Chondrocyte (in vitro differentiated cells): ENCODE data around the gene UNKL. TPM values are rescaled to one million over a fixed set of nuclear protein-coding genes. Genes with fewer than 3 reads are reported as not detected.
A peak's percentile ranks its signal among the peaks of the same experiment; 100 is the strongest.

Experiments
- DNase-seq: peaks from one replicate; pipeline ENCODE4 v3.0.0; 2021; ENCODE audit warnings: mixed read lengths, low spot score
- H3K27ac Mint-ChIP-seq: one replicate; pipeline ENCODE4 v1.8.0; 2021; ENCODE audit warnings: mild to moderate bottlenecking, moderate library complexity, mixed read lengths; ENCODE audit not compliant: unreplicated experiment
- H3K27me3 Mint-ChIP-seq: 2 replicates; pipeline ENCODE4 v1.8.0; 2021; ENCODE audit warnings: low read depth, mixed read lengths
- H3K36me3 Mint-ChIP-seq: 2 replicates; pipeline ENCODE4 v1.8.0; 2021; ENCODE audit warnings: low read depth, mixed read lengths
- H3K4me1 Mint-ChIP-seq: 2 replicates; pipeline ENCODE4 v1.8.0; 2021; ENCODE audit warnings: low read depth, mild to moderate bottlenecking, mixed read lengths
- H3K4me3 Mint-ChIP-seq: one replicate; pipeline ENCODE4 v1.8.0; 2021; ENCODE audit warnings: mild to moderate bottlenecking, moderate library complexity, mixed read lengths; ENCODE audit not compliant: unreplicated experiment
- H3K9me3 Mint-ChIP-seq: 2 replicates; pipeline ENCODE4 v1.8.0; 2021; ENCODE audit warnings: low read depth, mixed read lengths
- total RNA-seq: library from RNA; stranded (reverse); gene quantifications from 3 replicates; pipeline ENCODE4 v1.2.1, GENCODE V29; 2021
- TF ChIP-seq, protein P1 (sequence below): fragments of 200-600 bp; sonication (generic); IDR thresholded peaks from 2 replicates; pipeline ENCODE4 v1.5.0; 2021; ENCODE audit warnings: antibody characterized with exemption, mild to moderate bottlenecking, moderate library complexity

UNKL gene
- total RNA-seq, 1 donor from 2014 or later, result 12.6 TPM

DNA sequence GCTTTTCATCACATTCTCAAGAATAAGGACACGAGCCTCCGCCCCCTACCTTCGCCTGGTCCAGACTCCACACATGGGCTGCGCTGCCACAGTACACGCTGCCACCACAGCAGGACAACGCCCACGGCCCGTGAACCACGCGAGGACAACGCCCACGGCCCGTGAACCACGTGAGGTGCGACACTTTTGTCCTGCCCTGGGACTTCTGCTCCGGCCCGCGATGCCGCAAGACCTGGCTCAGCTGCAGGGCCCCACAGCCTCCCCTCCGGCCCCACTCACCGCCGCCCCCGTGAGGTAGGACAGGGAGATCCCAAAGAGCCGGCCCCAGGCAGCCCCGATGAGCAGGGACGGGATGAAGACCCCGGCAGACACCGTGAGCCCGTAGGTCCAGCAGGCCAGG lies 35.7 kb upstream of the UNKL start:
- Mint-ChIP-seq H3K27me3 (no peaks in the 10 kb centered on the region), H3K9me3 (no peaks in the 10 kb centered on the region)

DNA sequence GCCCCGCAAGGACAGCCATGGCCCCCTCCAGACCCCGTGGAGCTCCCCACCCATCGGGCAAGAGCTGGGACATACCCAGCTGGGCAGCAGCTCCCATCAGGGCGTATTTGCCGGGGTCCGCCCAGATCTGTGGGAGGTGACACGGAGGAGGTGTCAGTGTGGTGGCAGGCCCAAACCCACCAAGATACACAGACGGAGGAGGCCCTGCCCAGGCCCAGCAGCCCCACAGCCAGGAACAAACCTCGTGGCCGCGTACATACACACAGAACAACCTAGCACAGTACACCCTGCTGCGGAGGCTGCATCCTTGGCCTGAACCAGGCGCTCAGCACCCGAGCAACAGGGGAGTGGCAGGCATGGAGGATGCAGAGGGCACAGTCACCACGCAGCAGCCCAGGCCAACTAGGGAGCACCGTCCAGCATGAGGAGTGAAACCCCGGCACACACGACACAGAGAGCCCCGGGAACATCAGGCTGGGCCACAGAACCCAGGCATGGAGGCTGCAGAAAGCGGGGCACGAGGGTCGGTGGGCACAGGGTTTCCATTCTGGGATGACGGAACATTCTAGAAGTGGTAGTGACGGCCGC lies 34.8 kb upstream of the UNKL start:
- Mint-ChIP-seq H3K36me3 (peaks cover 10% of the 10 kb centered on the region), H3K4me1 (no peaks in the 10 kb centered on the region), H3K27ac (no peak overlapping the region), H3K4me3 (no peak overlapping the region), H3K9me3 (no peaks in the 10 kb centered on the region), H3K27me3 (no peaks in the 10 kb centered on the region)
- TF ChIP-seq, protein P1, sequence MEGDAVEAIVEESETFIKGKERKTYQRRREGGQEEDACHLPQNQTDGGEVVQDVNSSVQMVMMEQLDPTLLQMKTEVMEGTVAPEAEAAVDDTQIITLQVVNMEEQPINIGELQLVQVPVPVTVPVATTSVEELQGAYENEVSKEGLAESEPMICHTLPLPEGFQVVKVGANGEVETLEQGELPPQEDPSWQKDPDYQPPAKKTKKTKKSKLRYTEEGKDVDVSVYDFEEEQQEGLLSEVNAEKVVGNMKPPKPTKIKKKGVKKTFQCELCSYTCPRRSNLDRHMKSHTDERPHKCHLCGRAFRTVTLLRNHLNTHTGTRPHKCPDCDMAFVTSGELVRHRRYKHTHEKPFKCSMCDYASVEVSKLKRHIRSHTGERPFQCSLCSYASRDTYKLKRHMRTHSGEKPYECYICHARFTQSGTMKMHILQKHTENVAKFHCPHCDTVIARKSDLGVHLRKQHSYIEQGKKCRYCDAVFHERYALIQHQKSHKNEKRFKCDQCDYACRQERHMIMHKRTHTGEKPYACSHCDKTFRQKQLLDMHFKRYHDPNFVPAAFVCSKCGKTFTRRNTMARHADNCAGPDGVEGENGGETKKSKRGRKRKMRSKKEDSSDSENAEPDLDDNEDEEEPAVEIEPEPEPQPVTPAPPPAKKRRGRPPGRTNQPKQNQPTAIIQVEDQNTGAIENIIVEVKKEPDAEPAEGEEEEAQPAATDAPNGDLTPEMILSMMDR, result no peak
- no peak for DNase-seq

More for the DNA sequence above, 35.7 kb upstream of the UNKL start:
- no peak for DNase-seq
- H3K4me1 Mint-ChIP-seq, result no peaks in the 10 kb centered on the region
- no peak overlapping the region for H3K27ac Mint-ChIP-seq
- H3K36me3 Mint-ChIP-seq, result peaks cover 11% of the 10 kb centered on the region
- H3K4me3 Mint-ChIP-seq, result no peak overlapping the region
- TF ChIP-seq, protein P1, result peak; percentile 17

DNA sequence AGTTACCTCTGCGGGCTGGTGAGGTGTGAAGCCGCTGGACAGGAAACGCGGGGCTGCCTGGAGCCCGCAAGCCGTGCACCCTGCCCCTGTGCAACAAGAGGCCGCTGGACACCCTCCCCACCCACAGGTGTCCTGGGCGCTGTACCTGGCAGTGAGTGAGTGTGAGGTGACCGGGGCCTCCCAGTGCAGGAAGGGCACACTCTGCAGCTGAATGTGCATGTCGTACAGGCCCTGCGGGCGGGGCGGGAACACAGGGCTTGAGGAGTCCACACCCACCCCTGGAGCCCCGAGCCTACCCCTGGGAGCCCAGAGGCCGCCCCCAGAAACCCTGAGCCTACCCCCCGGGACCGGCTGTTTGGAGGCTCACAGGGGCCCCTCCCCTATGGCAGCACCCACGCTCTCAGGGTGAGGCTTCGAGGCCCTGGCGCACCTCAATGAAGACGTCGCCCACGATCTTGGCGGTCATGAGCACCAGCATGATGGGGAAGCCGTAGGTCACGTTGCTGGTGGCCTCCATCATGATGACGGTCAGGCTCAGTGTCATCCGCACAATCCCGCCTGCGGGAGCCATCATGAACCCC lies 34.1 kb upstream of the UNKL start:
- H3K4me1 Mint-ChIP-seq, result no peaks in the 10 kb centered on the region
- no peak for DNase-seq
- H3K9me3 Mint-ChIP-seq, result no peaks in the 10 kb centered on the region
- H3K27ac Mint-ChIP-seq, result no peak overlapping the region
- H3K4me3 Mint-ChIP-seq, result no peak overlapping the region
- TF ChIP-seq, protein P1, result no peak
- H3K36me3 Mint-ChIP-seq, result peaks cover 10% of the 10 kb centered on the region
- no peaks in the 10 kb centered on the region for H3K27me3 Mint-ChIP-seq

DNA sequence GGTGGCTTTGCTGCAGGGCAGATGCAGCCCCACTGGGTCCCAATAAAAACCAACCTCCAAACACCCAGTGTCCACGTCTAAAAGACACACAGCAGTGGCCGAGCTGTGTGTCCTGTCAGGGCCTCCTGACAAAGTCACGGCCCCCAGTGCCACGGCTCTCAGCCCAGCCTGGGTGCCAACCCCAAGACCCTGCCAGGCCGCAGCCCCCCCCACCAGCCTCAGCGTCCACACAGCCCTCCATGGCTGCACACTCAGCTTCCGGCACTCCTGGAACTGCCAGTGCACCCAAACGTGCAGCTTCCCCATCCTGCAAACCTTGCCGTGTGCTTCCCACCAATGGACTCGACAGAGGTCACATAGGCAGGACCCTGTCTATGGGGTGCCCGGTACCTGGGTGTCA lies 33.5 kb upstream of the UNKL start:
- no peak for DNase-seq
- no peak overlapping the region for H3K27ac Mint-ChIP-seq
- H3K4me3 Mint-ChIP-seq, result no peak overlapping the region
- H3K4me1 Mint-ChIP-seq, result no peaks in the 10 kb centered on the region
- no peaks in the 10 kb centered on the region for H3K9me3 Mint-ChIP-seq
- H3K36me3 Mint-ChIP-seq, result peaks cover 10% of the 10 kb centered on the region
- H3K27me3 Mint-ChIP-seq, result no peaks in the 10 kb centered on the region
- TF ChIP-seq, protein P1, result no peak

DNA sequence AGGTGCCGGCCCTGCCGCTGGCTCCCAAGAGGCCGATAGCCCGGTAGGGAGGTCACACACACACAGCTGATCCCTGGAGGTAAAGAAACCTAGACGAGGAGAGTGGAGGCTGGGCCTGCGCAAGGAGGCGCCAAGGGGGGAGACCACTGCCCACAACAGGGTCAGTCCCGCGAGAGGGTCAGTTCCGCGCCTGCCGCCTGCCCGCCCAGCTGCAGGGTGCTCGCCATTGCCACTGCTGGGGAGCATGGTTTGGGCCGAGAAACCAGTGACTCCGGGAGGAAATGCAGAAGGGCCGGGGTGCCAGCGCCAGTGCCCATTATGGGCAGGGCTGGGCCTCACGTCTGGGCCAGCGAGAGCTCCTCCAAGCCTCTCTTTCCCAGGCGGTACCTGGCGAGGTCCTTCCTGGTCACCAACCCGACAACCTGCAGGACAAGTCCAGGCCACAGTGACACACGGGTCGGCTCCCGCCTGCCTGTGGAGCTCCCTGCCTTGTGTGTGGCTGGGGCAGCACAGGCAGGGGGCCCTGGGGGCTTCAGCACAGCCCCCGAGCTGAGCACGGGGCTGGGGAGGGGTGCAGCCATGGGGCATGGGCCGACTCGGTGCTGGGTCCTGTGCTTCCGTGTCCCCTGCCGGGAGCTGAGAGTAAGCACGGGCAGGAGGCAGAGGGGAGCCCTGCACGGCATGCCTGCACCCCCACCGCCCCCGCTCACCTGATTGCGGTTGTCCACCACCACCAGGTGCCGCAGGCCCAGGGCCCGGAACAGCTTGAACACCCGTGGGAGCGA lies 32.0 kb upstream of the UNKL start:
- Mint-ChIP-seq H3K4me3 (no peak overlapping the region), H3K4me1 (no peaks in the 10 kb centered on the region), H3K27ac (no peak overlapping the region), H3K9me3 (no peaks in the 10 kb centered on the region), H3K36me3 (peaks cover 6% of the 10 kb centered on the region), H3K27me3 (no peaks in the 10 kb centered on the region)
- DNase-seq, result no peak
- TF ChIP-seq, protein P1, result no peak
